ENCODE data around the gene GOLGA6C.

DNA sequence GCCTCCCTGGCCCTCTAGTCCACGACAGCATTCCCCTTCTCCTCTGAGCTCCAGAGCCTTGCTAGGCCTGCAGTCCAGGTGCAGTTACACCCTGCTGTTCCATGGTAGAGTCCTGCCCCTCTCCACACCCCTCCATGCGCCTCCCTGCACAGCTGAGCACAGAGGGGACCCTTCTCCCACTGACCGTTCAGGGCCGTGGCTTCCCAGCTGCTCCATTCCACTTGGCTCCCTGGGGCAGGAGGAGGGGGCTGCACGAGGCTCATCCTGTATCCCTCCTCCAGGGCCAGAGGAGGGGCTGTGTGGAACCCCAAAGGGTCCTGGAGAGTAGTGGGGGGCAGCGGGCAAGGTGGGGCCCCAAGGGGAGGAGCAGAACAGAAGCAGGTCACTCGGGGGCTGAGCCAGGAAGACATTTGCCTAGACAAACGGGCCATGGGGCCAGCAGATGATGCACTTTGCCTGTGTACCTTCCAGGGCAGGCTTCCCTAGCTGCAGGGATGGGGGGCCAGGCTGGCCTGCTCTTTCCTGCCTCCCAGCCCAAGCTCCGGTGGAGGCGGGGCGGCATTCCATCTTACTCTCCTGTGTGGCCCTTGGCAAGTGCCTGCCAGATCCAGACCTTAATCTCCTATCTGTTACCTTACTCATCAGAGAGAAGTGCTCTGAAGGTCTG, 20.7 kb upstream of the GOLGA6C start:
- TF ChIP-seq CTCF (IDR thresholded peaks at IDR 0.05 in 2 of 3, conservative IDR thresholded peaks at IDR 0.05 in 1 of 3; ENCODE audit: borderline replicate concordance in 1 of 3, insufficient read depth in 1 of 3, low read depth in 2 of 3, low read length in 2 of 3) (no peak), EZH2phosphoT487 (IDR thresholded peaks at IDR 0.05; ENCODE audit: borderline replicate concordance) (no peak), POLR2A (IDR thresholded peaks at IDR 0.05; ENCODE audit: borderline replicate concordance, extremely low read depth, insufficient read depth, insufficient read length) (no peak), EZH2 (IDR thresholded peaks at IDR 0.05) (no peak), SP1 (IDR thresholded peaks at IDR 0.05; ENCODE audit: low read depth) (no peak), CEBPB (IDR thresholded peaks at IDR 0.05; ENCODE audit: low read depth) (no peak), ZFX (IDR thresholded peaks at IDR 0.05) (no peak), EGR1 (IDR thresholded peaks at IDR 0.05; ENCODE audit: low read depth) (no peak), POLR2AphosphoS5 (IDR thresholded peaks at IDR 0.05; ENCODE audit: low read depth, low read length) (no peak), RAD21 (IDR thresholded peaks at IDR 0.05; ENCODE audit: low read depth) (no peak)
- TF ChIP-seq, protein P1, sequence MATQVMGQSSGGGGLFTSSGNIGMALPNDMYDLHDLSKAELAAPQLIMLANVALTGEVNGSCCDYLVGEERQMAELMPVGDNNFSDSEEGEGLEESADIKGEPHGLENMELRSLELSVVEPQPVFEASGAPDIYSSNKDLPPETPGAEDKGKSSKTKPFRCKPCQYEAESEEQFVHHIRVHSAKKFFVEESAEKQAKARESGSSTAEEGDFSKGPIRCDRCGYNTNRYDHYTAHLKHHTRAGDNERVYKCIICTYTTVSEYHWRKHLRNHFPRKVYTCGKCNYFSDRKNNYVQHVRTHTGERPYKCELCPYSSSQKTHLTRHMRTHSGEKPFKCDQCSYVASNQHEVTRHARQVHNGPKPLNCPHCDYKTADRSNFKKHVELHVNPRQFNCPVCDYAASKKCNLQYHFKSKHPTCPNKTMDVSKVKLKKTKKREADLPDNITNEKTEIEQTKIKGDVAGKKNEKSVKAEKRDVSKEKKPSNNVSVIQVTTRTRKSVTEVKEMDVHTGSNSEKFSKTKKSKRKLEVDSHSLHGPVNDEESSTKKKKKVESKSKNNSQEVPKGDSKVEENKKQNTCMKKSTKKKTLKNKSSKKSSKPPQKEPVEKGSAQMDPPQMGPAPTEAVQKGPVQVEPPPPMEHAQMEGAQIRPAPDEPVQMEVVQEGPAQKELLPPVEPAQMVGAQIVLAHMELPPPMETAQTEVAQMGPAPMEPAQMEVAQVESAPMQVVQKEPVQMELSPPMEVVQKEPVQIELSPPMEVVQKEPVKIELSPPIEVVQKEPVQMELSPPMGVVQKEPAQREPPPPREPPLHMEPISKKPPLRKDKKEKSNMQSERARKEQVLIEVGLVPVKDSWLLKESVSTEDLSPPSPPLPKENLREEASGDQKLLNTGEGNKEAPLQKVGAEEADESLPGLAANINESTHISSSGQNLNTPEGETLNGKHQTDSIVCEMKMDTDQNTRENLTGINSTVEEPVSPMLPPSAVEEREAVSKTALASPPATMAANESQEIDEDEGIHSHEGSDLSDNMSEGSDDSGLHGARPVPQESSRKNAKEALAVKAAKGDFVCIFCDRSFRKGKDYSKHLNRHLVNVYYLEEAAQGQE (IDR thresholded peaks at IDR 0.05; ENCODE audit: low read depth), result no peak
- TF ChIP-seq, protein P2, sequence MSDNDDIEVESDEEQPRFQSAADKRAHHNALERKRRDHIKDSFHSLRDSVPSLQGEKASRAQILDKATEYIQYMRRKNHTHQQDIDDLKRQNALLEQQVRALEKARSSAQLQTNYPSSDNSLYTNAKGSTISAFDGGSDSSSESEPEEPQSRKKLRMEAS (IDR thresholded peaks at IDR 0.05), result no peak
